Measurements from ENCODE around the gene GNB5. TPM values are rescaled to one million over a fixed set of nuclear protein-coding genes. Genes with fewer than 3 reads are reported as not detected.

The GNB5 gene
- polyA plus RNA-seq, 1 donor from 2014 or later = 89.6 TPM

DNA sequence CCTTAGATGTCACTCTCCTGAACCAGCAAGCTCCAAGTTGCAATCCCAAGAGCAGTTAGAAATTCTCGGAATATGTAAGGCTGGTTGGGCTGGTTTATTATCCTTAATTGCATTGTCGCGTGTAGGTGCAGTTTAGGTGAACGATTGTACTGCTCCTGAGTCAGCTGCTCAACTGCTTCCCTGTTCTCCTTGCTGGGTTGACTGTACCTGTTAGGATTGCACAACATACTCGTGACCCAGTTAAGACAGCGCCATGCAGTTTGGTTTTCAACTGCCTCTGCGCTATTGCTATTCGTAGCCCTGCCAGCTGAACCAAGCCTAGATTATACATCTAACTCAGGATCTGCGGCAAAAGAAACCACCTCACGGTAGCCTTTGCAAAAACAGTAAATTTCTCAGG lies 119.6 kb downstream of the GNB5 start:
- Histone ChIP-seq H3F3A (ENCODE audit: insufficient read depth, low read length, poor library complexity, severe bottlenecking) (no peaks in the 10 kb centered on the region), H3K79me2 (replicated peaks; ENCODE audit: insufficient read depth, low read length) (no peaks in the 10 kb centered on the region), H2AFZ (ENCODE audit: low read depth, low read length) (no peak overlapping the region), H3K9ac (ENCODE audit: low read length) (no peak overlapping the region), H3K4me3 (ENCODE audit: low read length) (no peak overlapping the region), H3K27me3 (ENCODE audit: insufficient read depth, low read depth, low read length) (no peaks in the 10 kb centered on the region), H3K4me2 (ENCODE audit: low read length) (no peak overlapping the region), H3K27ac (ENCODE audit: low read length) (no peak overlapping the region), H3K9me2 (ENCODE audit: insufficient read depth, low read length) (no peaks in the 10 kb centered on the region), H3K36me3 (ENCODE audit: insufficient read depth, low read length) (no peaks in the 10 kb centered on the region), H4K20me1 (ENCODE audit: insufficient read depth) (no peaks in the 10 kb centered on the region), H3K9me3 (ENCODE audit: low read length) (no peaks in the 10 kb centered on the region)
- TF ChIP-seq EP300 (conservative IDR thresholded peaks at IDR 0.05; ENCODE audit: poor library complexity, severe bottlenecking) = no peak
- no peak for TF ChIP-seq RAD21 (conservative IDR thresholded peaks at IDR 0.05)
- no peak for TF ChIP-seq EZH2 (IDR thresholded peaks at IDR 0.05; ENCODE audit: borderline replicate concordance, insufficient read depth, low read length, poor library complexity, severe bottlenecking)
- no peak for TF ChIP-seq TAF1 (IDR thresholded peaks at IDR 0.05; ENCODE audit: low read depth)
- no peak for TF ChIP-seq MXI1 (conservative IDR thresholded peaks at IDR 0.05; ENCODE audit: poor library complexity, severe bottlenecking)
- TF ChIP-seq SMC3 (conservative IDR thresholded peaks at IDR 0.05; ENCODE audit: poor library complexity) = no peak
- TF ChIP-seq POLR2AphosphoS5 (IDR thresholded peaks at IDR 0.05) = no peak
- TF ChIP-seq, protein P1, sequence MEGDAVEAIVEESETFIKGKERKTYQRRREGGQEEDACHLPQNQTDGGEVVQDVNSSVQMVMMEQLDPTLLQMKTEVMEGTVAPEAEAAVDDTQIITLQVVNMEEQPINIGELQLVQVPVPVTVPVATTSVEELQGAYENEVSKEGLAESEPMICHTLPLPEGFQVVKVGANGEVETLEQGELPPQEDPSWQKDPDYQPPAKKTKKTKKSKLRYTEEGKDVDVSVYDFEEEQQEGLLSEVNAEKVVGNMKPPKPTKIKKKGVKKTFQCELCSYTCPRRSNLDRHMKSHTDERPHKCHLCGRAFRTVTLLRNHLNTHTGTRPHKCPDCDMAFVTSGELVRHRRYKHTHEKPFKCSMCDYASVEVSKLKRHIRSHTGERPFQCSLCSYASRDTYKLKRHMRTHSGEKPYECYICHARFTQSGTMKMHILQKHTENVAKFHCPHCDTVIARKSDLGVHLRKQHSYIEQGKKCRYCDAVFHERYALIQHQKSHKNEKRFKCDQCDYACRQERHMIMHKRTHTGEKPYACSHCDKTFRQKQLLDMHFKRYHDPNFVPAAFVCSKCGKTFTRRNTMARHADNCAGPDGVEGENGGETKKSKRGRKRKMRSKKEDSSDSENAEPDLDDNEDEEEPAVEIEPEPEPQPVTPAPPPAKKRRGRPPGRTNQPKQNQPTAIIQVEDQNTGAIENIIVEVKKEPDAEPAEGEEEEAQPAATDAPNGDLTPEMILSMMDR (IDR thresholded peaks at IDR 0.05; ENCODE audit: poor library complexity, severe bottlenecking) = no peak

DNA sequence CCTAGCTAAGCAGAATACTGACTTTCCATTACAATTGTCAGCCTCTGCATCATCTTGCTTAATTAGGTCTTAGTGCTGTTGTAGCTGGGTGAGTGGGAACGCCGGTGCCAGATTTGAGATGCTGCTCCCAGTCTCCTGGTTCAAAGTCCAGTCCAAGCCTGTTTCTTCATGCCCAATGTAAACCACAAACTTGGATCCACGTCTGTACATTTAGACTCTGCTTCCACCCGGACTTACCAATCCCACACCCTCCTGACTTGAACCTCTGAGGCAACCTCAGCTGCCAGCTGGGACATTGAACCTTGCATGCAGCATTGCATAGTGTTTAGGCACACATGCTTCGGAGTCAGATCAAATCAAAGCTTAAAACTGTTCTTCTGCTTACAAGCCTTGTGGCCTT lies 121.6 kb downstream of the GNB5 start:
- no peak overlapping the region for H3K4me2 ChIP-seq (ENCODE audit: low read length)
- H3K79me2 ChIP-seq (replicated peaks; ENCODE audit: insufficient read depth, low read length) = no peaks in the 10 kb centered on the region
- H3K27me3 ChIP-seq (ENCODE audit: insufficient read depth, low read depth, low read length) = no peaks in the 10 kb centered on the region
- TF ChIP-seq TAF1 (IDR thresholded peaks at IDR 0.05; ENCODE audit: low read depth) (no peak), EP300 (conservative IDR thresholded peaks at IDR 0.05; ENCODE audit: poor library complexity, severe bottlenecking) (no peak), RAD21 (conservative IDR thresholded peaks at IDR 0.05) (no peak), POLR2AphosphoS5 (IDR thresholded peaks at IDR 0.05) (no peak), EZH2 (IDR thresholded peaks at IDR 0.05; ENCODE audit: borderline replicate concordance, insufficient read depth, low read length, poor library complexity, severe bottlenecking) (no peak), SMC3 (conservative IDR thresholded peaks at IDR 0.05; ENCODE audit: poor library complexity) (no peak), MXI1 (conservative IDR thresholded peaks at IDR 0.05; ENCODE audit: poor library complexity, severe bottlenecking) (no peak)
- TF ChIP-seq, protein P1 (IDR thresholded peaks at IDR 0.05; ENCODE audit: poor library complexity, severe bottlenecking) = no peak
- TF ChIP-seq, protein P2, sequence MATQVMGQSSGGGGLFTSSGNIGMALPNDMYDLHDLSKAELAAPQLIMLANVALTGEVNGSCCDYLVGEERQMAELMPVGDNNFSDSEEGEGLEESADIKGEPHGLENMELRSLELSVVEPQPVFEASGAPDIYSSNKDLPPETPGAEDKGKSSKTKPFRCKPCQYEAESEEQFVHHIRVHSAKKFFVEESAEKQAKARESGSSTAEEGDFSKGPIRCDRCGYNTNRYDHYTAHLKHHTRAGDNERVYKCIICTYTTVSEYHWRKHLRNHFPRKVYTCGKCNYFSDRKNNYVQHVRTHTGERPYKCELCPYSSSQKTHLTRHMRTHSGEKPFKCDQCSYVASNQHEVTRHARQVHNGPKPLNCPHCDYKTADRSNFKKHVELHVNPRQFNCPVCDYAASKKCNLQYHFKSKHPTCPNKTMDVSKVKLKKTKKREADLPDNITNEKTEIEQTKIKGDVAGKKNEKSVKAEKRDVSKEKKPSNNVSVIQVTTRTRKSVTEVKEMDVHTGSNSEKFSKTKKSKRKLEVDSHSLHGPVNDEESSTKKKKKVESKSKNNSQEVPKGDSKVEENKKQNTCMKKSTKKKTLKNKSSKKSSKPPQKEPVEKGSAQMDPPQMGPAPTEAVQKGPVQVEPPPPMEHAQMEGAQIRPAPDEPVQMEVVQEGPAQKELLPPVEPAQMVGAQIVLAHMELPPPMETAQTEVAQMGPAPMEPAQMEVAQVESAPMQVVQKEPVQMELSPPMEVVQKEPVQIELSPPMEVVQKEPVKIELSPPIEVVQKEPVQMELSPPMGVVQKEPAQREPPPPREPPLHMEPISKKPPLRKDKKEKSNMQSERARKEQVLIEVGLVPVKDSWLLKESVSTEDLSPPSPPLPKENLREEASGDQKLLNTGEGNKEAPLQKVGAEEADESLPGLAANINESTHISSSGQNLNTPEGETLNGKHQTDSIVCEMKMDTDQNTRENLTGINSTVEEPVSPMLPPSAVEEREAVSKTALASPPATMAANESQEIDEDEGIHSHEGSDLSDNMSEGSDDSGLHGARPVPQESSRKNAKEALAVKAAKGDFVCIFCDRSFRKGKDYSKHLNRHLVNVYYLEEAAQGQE (IDR thresholded peaks at IDR 0.05; ENCODE audit: borderline replicate concordance) = no peak
- H3F3A ChIP-seq (ENCODE audit: insufficient read depth, low read length, poor library complexity, severe bottlenecking) = no peaks in the 10 kb centered on the region
- H4K20me1 ChIP-seq (ENCODE audit: insufficient read depth) = no peaks in the 10 kb centered on the region
- H3K9me3 ChIP-seq (ENCODE audit: low read length) = no peaks in the 10 kb centered on the region
- H3K27ac ChIP-seq (ENCODE audit: low read length) = no peak overlapping the region
- no peaks in the 10 kb centered on the region for H3K36me3 ChIP-seq (ENCODE audit: insufficient read depth, low read length)
- no peaks in the 10 kb centered on the region for H3K9me2 ChIP-seq (ENCODE audit: insufficient read depth, low read length)
- no peak overlapping the region for H3K4me3 ChIP-seq (ENCODE audit: low read length)
- H3K9ac ChIP-seq (ENCODE audit: low read length) = no peak overlapping the region
- H2AFZ ChIP-seq (ENCODE audit: low read depth, low read length) = no peak overlapping the region

All from neural cell (in vitro differentiated cells).